ENCODE results near the gene CRIP2.

Gene CRIP2

DNA sequence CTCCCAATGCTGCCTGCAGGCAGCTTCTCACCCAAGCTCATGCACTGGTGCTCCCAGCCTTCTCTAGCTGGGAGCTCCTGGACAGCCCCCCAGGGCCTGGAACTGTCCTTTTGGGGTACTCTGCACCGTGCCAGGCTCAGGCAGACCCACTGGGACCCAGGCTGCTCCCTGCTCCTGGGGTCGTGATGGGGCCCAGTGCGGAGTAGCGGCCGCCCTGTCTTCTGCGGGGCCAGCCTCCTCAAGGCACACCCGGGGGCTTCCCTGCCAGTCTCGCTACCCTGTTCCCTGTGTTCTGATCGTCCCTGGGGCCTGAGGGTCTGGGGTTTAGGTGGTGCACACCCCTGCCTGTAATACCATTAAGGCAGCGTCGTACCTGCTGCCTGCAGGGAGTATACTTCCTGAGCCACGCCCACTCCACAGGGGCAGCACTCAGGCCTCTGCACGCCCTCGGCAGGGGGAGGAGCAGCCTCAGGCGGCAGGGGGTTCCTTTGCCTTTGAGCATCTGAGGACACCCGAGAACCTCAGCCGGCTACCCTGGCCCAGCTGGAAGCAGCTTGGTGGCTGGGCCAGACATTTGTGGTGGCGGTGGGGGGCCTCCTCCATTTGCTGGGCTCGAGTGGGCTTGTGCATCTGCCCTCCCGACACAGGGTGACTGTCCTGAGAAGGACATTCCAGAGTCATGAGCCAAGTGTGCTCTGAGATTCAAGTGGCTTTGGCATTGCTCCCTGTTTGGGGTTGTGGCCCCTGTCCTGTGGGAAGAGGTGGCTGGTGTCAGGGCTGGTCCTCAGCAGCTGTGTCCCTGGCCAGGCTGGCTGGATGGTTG, 9.2 kb upstream of the CRIP2 start:
- no peak for DNase-seq

DNA sequence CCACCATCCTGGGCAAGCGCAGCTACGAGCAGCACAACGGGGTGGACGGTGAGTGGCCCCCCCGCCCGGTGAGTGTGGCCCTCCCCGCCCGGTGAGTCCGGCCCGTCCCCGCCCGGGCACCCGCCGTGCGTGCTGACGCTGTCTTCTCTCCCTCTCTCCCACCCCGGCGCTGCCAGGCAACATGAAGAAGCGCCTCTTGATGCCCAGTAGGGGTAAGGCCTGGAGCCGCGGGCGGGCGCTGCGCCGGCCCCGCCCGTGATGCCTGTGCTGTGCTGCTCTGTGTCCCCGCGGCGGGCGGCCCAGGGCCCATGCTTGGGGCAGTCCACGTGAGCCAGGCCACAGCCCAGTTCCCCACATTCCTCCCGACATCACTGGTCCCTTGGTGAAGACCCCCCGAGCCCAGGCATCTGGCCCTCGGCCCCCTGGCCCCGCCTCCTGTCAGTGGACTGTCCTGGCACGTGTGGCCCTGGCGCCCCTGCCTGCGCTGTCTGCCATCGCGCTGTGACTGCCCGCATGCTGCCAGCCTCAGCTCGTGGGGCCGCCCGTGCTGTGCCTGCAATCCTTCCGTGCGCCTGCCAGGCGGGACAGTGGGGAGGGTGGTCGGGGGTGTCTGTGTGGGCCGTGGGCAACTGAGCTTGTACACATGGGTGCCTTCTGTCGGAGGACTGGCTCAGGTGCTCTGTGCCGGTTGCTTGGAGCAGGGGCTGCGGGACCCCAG, 7.9 kb upstream of the CRIP2 start:
- no peak for DNase-seq

DNA sequence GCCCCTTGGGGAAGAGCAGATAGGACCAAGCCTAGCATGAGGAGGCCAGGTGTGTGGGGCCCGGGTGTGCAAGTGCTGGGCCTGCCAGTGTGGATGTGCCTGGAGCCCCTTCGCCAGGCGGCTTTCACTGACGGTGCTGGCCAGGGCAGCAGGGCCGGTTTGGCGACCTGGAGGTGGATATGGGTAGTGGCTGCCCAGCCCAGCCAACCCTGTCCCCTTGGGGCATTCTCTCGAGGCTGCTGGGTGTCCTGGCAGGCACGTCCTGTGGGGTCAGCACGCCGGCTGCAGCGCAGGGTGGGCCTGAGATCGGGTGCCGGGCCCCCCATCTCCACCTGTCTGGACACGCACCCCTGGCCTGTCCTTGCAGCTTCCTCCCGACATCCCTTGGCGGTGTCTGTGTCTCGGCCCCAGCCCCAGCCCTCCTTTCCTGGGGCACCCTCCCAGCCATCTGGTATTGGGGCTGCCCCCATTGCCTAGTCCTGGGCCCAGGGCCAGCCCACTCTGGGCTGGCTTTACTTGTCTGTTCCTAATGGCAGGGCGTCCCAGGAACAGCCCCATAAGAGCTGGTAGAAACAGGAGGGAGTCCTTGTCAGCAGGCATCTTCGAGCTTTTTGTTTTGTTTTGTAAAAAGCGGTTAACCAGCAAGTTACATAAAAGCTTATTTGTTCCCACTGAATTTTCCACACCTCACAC, 7.2 kb upstream of the CRIP2 start:
- no peak for DNase-seq

DNA sequence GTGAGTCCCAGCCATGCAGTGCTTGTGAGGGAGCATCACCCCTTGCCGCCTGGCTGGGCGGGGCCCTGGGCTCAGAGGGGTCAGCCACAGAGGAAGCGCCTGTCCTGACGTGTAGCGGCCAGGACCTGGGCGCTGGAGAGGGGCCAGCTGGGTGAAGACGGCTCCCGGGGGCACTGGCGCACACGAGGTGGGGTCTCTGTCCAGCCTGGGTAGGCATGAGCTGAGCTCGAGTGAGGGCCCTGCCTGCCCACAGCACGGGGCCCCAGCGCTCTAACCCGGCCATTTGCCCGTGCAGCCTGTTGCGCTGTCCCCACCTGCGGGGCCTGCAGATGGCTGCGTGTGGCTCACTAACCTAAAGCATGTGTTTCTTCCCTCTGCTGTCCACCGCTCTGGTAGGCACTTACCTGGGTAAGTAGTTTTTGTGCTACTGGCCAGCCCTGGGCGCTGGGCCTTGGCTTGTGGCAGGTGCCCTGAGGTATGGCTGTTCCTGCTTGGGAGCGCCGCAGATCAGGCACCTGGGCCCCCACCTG, 6.6 kb upstream of the CRIP2 start:
- no peak for DNase-seq

DNA sequence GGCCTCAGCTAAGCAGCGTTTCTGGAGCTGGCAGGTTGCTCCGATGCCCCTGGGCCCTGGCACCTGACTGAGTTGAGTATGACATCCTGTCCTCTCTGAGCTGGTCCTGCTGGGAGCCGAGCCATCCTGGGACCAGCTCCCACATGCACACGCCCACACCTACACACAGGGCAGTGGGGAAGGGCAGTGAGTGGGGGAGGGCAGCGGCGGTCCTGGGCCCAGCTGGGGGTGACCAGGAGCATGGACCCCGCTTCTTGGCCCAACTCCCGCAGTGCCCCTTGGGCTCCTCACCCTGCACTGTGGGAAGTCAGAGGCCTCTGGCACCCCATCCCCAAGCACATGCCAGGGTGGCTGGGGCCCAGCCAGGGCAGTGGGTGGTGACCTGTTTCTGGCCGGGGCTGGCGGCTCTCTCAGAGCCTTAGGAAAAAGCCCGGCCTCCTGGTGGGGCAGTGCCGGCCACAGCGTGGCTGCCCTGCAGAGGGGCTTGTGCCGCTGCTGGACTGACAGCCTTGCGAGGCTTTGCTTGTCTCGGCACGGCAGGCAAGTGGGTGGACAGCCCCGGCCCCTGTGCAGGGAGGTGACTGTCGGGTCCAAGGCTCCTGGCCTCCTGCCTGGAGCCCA, 5.9 kb upstream of the CRIP2 start:
- DNase-seq, result no peak

DNA sequence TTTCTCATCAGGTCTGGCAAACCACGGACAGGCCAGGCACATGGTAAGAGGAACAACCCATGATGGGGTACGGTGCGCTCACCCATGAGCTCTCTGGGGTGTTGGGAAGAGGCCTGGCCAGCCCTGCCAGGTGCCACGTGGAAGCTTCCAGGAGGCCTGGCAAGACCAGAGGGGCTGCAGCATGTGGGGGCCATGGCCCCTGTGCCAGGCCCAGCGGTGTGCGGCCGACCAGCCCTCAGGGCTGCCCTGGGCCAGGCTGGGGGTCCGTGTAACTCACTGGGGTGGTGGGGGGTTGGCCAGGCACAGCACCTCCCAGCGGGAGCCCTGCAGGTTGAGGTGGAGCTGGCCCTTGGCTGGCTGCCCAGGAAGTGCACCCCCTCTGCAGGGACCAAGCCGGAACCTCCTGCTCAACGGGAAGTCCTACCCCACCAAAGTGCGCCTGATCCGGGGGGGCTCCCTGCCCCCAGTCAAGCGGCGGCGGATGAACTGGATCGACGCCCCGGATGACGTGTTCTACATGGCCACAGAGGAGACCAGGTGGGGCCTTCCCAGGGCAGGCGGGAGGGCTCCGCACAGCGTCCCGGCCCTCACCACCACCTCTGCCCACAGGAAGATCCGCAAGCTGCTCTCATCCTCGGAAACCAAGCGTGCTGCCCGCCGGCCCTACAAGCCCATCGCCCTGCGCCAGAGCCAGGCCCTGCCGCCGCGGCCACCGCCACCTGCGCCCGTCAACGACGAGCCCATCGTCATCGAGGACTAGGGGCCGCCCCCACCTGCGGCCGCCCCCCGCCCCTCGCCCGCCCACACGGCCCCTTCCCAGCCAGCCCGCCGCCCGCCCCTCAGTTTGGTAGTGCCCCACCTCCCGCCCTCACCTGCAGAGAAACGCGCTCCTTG, 4.9 kb upstream of the CRIP2 start:
- DNase-seq, result no peak

DNA sequence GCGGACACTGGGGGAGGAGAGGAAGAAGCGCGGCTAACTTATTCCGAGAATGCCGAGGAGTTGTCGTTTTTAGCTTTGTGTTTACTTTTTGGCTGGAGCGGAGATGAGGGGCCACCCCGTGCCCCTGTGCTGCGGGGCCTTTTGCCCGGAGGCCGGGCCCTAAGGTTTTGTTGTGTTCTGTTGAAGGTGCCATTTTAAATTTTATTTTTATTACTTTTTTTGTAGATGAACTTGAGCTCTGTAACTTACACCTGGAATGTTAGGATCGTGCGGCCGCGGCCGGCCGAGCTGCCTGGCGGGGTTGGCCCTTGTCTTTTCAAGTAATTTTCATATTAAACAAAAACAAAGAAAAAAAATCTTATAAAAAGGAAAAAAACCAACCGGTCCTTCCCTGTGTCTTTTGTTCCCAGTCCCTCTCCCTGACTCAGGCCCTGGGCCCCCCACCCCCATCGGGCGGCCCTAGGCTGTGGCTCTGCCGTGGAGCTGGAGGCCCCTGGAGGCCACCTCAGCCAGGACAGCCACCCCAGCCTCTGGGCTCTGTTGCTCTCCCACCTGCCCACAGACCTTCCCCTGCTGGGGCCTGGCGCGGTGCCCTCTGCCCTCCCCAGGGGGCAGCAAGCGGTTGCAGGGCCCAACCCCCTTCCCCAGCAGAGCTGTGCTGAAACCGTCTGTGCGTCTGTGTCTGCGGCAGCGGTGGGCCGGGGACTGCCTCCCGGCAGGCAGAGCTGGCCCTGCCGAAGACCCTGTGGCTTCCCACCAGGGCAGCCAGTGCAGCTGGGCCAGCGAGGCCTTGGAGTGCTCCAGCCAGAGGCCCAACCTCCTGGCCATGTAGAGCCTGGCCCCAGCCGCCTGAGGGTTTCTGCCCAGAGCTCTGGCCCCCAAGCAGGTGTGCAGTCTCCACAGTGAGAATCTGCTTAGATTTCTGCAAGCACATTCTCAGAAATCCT, 4.0 kb upstream of the CRIP2 start:
- no peak for DNase-seq

DNA sequence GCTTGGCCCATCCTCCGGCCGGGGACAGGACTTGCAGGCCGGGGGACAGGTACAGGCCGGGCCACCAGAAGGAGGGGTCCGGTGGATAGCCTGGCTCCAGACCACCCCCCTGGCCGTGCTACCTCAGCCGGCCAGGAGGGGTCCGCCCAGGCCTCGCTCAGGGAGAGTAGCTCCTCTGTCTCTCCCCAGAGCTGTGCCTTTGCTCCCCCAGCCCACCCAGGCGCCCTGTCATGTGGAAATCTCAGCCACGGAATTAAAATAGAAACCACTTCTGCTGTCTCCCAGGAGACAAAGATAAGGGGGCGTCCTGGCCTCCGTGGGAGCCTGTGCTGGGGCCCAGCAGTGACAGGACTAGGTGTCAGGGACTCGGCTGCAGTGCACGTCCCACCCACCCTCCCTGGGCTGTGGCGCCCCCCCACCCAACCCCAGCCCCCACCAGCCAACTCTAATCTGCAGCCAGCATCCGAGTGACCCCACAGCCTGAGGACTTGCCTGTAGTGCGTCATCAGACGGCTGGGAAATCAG, 3.3 kb upstream of the CRIP2 start:
- no peak for DNase-seq

DNA sequence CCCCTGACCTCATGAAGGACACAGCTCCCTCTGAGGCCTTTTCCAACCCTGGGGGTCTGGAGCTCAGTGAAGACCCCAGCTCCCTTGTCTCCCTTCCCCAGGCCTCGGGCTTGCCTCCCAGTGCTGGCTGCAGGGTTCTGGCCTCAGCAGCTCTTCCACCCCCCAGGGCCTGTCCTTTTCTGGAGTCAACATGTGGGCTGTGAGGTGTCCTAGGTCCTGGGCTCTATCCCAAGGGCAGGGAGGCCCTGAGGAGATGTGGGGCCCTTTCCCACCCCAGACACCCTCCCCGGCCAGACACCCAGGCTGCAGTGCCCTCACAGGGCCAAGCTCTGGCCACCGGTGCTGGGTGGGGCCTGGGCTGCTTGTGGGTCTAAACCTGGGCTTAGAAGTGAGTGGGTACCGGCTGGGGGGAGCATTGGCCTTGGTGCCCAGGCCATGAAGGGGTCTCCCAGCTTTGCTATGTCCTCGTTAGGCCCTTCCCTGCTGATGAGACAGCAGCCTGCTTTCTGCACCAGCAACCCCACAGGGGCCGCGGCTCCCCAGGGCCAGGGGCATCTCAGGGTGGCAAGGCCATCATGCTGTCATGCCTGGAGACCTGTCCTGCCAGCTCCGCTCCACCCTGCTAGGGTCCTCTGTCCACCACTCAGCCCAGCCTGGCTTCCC, 2.7 kb upstream of the CRIP2 start:
- DNase-seq, result no peak

DNA sequence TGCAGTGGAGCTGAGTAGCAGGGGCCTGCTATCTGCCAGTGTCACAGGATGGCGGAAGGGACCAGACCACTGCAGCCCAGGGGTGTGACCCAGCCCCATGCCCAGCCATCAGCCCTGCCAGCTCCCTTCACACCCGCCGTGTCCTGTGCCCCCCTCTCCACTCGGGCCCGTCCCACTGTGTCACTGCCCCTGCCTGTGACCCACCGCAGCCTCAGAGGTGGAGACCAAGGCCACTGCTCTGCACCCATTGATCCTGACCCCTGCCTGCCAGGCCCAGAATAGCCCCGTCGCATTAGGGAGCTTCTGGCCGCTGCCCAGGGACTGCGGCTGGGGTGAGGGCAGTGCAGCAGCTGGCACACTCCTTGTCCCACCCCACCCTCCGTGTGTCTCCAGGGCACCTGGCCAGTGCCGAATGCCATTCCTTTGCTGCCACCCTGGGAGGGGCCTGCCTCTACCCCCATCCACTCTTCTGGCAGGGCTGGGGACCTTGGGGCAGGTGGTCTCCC, 2.1 kb upstream of the CRIP2 start:
- DNase-seq, result no peak

DNA sequence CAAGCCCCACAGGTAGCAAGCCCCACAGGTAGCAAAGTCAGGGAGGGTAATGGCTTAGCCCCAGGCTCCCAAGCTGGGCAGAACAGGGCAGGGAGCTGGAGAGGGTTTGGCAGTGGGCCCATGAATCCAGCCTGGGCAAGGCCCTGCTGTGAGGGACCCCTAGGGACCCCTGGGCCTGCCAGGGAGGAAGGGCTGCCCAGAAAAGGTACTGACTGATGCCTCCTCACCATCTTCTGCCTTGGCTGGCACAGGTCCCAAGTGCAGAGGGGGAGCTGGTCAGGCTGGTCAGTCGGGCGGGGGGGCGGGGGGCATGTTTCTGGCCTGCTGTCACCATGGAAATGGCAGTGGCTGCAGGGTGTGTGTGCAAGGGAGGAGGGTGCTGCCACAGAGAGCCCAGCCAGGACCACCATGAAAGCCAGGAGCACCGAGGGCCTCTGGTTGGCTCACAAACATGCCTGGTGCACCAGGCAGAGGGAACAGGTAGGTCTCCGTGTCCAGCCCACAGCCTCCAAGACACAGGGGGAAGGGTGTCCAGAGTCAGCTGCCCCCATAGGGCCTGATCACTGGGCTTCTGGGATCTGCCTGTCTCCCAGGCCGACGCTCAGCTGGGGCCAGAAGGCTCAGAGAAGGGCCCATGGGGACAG, 1.5 kb upstream of the CRIP2 start:
- no peak for DNase-seq

DNA sequence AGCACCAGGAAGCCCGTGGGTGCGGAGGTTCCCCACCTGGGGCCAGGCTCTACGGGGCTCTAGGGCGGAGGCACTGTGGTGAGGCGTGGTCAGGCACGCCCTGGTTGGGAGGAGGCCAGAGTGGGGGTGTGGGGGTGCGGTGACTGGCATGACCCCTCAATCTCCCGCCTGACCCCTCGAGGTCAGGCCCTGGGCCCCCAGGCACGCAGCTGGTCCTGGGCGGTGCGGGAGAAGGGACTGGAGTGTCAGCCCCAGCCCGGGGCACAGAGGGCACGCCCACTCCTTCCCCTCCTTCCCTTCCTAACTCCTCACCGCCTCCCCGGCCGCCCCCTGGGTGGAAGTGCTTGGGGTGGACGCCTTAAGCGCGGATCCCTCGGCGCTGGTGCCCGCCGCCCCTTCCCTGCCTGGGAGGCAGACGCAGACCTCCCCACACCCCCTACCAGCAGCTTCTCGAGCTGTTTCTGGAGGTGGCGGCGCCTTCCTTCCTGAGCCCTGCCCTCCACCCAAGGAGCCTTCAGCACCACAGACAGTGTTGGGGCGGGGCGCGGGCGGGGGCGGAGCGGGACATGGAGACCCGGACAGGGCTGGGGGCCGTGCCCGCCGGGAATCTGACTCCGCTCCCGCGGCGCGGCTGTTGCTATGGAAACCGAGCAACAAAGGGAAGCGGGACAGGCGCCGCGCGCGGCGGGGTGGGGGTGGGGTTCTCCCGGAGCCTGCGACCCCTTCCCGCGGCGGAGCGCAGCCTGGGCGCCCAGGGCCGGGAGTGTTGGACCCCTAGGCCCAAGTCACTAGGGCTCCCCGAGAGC, 741 bp upstream of the CRIP2 start:
- DNase-seq, result peak; percentile 71

DNA sequence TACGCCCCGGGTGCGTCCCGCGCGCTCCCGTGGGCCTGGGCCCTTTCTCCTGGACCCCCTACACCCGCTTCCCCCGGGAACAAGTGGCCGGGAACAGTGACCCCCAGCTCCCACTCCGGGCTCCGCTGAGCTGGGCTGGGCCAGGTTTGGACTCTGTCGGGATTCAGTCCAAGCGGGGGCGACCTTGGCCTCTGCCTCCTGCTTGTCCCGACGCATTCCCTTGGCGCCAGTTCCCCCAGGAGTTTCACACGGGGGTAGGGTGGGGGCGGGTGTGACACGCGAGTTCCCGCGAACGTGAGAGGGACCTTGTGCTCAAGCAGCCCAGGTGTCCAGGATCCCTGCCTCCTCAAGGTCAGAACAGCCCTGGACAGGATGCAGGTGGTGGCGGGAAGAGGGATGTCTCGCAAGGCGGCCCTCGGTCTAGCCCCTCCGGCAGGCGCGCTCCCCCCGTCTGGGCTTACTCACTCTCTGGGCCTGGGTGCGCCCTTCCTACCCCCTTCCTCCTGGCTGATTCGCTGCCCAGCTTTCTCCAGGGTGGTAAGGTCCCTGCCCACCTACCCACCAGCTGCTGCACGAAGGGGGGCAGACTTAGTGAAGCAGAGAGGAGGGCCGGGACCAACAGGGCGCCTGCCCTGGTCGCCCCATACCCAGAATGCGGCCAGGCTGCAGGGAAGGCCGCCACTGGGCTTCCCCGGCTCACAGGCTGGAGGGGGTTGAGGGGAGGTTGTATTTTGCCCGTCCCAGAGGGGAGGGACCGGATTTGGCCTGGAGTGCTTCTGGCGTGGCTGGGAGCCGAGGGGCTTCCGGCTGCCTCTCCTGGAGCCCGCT, 862 bp downstream of the CRIP2 start:
- DNase-seq, result no peak

DNA sequence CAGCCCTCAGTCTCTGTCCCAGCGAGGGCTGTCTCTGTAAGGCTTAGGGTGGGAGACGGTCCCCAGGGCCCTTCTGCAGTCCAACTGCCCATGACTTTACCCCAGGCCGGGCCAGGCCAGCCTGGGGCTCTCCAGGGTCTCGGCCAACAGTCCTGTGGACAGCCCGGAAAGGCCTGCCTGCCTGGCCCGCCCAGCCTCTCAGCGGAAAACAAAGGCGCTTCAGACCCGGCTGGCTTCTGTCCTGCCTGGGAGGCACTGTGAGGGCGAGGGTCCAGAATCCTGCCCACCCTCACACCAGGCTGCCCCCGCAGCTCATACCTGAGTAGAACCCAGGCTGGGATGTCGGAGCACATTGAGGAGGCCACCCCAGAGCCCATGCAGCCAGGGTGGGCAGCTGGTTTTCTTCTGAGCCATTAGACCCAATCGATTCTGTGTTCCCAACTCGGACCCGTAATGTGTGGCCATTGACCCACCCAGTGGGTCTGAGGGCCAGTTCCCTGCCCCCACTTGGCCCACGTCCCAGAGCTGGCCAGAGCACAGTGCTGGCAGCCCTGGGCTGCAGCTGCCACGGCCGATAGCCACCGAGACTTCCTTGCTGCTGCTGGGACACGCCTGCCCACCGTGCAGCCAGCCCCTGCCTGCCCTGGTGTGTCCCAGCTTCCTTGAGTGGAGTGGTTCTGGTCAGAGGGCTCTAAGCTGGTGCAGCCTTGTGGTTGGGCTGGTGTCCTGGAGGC, 1.6 kb downstream of the CRIP2 start:
- no peak for DNase-seq

DNA sequence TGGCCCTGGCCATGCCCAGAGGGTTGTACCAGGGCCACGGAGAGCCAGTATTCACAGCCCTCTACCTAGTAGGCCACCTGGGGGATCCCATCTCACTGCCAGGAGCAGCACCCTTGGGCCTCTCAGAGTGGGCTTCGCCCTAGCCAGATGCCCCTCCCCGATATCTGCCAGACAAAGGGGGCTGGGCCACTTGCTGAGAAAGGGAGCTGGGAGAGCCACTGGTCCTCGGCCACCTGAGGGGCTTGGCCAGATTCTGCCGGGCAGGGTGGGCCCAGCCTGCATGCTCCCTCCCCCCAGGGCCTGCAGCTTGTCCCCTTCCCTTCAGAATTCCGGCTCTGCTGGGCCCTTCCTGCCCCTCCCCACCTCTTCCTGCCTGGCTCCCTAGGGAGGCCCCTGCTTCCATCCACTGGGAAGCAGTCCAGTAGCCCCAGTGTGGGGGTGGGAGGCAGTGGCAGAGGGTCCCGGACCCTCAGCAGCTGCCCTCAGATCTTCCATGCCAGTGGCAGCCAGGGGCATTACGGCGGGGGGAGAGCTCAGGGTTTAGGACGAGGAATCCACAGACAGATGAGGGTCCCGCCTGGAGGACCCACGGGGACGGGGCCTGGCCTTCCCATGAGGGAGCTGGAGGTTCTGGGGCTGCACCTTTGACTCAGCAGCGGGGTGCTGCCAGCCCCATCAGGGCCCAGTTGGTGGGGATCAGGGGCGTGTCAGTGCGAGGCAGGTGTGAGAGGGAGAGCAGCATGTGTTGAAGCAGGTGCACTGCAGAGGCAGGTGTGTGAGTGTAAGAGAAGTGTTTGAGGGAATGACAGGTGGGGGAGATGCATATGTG, 2.4 kb downstream of the CRIP2 start:
- DNase-seq, result no peak

Data from NCI-H748 treated with DMSO at 0.1 percent for 48 hours (cell line).